ENCODE measurements around the gene TOMM40.

TOMM40 gene

GRCh38 chr19:44951179-44952159 lies 60.4 kb downstream of the TOMM40 start:
- no peak overlapping the region for H3K4me3 ChIP-seq (replicated peaks; ENCODE audit: low read depth, low read length)
- TF ChIP-seq CTCF (IDR thresholded peaks at IDR 0.05; ENCODE audit: low read depth, low read length, missing control alignments) = peak; percentile 81
- DNase-seq (ENCODE audit: extremely low read depth, low read depth) = peak; percentile 58
